HG02840 (cell line): ENCODE measurements around the gene TXNRD3.

ENCODE experiments used
- ATAC-seq: cut with Tn5 transposase; IDR thresholded peaks from one replicate; pipeline ENCODE4 v1.9.1; 2021; ENCODE audit warnings: mild to moderate bottlenecking, moderate library complexity, moderate number of reproducible peaks; ENCODE audit not compliant: unreplicated experiment, low FRiP score

TXNRD3 gene

GRCh38 chr3:126672741-126673140 is 17.8 kb upstream of the TXNRD3 start:
- ATAC-seq, result no peak

DNA sequence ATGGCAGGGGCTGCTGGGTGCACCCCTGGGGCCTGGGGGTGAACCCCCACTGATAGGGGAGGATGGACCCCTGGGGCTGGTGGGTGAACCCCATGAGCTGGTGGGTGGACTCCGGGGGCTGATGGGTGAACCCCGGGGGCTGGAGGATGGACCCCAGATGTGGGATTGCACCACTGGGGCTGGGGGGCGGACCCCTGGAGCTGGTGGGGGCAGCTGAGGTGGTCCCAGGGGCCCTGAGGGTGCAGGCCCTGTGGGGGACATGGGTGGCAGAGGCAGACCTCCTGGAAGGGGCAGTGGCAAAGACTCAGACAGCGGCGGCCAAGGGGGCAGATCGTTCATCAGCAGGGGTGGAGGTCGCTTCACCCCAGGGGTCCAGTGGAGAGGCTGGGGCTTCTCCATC is 17.4 kb upstream of the TXNRD3 start:
- ATAC-seq, result no peak

DNA sequence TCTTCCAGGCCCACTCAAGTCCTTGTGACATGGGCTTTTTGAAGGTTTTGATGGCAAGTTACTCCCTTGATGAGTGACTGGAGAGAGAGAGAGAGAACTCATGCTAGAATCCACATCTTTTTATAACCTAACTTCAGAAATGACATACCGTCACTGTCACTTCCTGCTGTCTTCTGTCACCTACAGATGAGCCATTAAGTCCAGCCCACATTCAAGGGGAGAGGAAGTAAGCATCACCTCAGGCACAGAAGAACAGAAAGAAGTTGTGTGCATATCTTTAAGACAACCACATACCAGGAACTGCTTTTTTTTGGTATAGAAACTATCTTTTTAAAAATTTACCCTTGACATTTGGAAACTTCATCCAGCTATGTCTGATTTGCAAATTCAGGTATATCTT is 16.6 kb upstream of the TXNRD3 start:
- ATAC-seq, result no peak

DNA sequence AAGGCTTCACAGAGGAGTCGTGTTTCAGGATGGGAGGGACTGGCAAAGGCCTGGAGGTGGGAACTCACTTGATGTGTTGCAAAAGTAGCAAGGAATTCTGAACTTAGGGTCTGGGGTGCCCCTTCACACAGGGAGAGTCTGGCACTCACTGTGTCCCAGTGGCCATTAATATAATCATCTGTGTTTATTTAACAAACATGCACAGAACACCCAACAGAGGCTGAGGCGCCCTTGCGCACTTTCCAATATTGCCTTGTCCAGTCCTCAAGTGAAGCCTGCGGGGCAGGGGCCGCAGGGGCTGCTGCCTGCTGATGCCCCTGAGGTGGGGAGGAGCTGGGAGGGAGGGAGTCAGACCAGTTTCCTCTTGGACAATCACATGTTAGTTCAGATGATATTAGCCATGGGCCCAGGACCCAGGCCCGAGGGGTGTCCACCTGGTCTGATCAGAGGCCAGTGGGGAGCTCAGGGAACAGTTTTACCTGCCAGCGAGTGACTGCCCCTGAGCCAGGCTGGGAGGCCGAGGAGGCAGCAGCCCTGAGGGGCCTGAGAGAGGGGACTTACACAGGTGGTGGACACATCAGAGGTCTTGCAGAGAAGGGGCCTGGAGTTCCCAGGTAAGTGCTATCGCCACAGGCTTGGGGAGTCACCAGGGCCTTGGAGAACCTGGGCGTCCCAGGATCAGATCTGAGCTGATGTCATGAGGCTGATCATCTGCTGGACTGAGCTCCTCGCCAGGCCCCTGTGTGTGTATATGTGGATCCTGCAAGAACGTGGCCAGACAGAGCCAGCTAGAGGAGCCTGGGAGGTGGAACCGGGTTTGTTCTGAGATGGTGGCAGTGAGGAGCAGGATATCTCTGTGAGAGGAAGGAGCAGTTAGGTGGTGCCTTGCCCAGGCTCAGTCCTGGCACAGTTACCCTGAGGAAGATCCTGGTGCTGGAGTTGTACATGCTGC is 13.8 kb upstream of the TXNRD3 start:
- ATAC-seq, result no peak

- no peak for ATAC-seq
These were observed 12.9 kb upstream of the TXNRD3 start for GRCh38 chr3:126667631-126668449.

- no peak for ATAC-seq
These were observed 12.0 kb upstream of the TXNRD3 start for GRCh38 chr3:126666658-126667528.

- no peak for ATAC-seq
These were observed 11.2 kb upstream of the TXNRD3 start for GRCh38 chr3:126665959-126666657.

DNA sequence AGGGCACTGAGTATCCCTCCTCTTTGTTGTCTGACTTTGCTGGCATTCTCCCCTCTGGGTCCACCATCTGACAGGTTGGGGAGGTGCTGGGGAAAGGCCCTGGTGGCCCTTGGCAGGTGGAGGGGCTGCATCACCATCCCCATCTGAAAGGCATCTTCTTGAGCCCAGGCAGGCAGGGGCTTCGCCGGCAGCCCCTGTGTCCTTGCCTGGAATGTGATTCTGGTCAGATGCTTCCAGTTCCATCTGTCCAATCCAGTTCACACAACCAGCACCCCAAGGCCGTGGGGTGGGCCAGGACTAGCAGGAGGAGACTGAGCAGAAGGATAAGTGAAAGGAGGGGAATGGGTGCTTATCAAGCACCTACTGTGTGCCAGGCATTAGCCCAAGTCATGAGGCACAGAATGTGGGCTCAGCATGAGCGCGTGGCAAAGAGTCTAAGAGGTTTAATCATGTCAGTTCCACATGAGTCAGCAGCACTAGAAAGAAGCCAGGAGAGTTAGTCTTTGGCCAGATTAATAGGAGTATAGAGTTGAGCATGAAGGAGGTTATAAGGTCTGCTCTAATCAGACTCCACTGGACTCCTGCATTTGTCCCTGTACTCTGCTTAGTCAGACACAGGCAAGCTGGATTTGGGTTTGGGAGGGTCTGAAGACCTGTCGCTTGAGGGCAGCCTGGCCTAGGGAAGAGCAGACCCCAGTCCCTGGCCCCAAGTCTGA is 10.5 kb upstream of the TXNRD3 start:
- ATAC-seq, result no peak

GRCh38 chr3:126664591-126665214 is 9.8 kb upstream of the TXNRD3 start:
- ATAC-seq, result no peak

GRCh38 chr3:126663750-126664149 is 8.8 kb upstream of the TXNRD3 start:
- ATAC-seq, result no peak

DNA sequence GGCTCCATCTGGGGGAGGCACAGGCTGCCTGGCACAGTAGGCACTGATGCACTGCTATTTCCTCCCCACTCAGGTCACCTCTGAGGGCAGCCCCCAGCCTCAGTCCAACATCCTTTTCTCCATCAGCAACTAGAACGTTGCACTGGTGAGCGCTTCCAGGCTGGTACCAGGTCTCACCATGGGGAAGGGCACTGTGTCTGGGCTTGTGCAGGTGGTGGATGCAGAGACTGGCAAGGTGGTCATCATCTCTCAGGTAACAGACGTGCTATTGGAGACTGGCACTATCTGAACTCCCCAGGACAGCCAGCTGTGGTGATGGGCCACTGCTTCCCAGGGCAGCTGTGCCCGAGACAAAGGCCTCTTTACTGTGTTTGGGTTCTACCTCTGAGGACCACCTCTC is 8.3 kb upstream of the TXNRD3 start:
- no peak for ATAC-seq

DNA sequence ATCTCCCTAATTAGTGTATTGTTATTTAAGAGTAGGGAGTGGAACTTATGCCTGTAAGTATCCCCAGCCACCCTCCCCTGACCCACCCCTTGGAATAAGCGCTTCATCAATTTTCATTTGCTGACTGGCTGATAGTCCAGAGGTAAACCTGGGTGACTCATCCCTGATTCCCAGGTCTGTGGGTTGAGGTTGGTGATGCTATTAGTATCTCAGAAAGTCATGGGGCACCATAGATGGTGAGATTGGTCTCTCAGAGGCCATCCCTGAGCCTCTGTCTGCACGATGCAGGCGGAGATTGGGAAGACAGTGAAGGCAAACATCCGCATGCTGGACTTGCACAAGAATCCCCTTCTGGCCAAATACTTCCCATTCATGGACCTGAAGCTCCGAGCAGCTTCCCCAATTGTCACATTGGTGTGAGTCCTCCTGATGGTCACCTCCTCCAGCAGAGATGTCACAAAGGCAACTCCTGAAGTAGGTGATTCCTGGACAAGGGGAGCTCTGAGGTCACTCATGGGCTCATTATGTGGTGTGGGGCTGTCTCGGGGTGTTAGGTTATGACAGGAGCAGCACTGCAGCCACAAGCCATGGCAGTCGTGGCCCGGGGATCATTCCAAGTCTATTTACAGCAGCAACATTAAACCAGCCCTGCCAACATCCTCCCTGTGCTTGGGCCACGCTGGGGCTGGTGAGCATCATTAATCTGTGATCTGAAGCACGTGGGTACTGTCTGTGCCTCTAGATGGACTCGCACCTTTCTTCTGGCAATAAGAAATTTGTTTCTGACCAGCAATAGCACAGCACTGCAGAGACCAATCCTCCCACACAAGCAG is 6.8 kb upstream of the TXNRD3 start:
- ATAC-seq, result no peak

GRCh38 chr3:126659915-126660886 is 5.3 kb upstream of the TXNRD3 start:
- ATAC-seq, result no peak

GRCh38 chr3:126658584-126658983 is 3.7 kb upstream of the TXNRD3 start:
- no peak for ATAC-seq

DNA sequence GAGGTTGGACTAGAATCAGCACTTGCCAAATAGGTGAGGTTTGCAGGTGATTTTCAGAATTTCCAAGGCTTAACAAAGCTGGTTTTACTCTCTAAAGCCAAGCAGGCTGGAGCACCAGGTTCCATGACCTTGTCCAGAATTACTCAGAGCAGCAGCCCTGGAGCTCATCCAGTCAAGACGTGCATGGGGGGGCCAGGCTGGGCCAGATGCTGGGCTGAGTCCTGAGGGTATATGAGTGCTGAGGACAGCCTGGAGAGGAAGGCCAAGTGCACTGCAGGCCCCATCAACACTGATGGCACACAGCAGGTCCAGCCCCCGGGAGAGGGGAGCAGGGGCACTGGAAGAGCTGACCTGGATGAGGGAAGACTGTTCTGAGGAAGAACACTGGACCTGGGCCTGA is 3.0 kb upstream of the TXNRD3 start:
- no peak for ATAC-seq

DNA sequence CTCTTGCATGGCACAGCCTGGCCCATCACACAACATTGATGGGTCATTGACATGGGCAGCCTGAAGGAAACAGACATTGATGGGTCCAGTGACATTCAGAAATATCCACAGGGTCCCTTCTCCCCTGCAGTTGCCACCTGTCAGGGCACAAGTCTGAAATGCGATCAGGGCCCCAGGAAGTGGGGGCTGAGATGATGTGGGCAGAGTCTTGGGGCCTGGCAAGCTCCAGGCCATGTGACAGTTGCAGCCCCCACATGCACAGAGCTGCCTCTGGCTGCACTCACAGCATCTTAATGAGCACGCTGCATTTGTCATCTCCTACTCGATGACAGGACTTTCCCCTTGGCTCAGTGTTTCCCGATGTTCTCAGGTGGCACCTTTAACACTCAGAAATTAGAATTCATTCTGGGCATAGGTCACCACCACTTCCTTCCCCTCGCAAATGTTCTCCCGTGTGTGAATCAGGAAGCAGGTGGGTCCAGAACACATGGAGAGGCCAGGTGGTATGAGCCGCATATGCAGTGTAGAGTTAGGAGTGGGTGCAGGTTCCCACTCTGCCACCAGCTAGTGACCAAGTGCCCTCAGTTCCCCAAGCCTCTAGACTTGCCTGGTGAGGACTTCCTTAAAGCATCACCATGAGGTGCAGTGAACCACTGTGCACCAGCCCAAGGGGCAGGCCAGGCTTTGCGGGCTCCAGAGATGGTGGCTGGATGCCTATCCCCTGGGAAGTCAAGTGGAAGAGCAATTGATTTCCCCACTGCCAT is 1.6 kb upstream of the TXNRD3 start:
- ATAC-seq, result no peak
